ENCODE results near the gene GALNT15.

The GALNT15 gene

GRCh38 chr3:16183082-16183481 is 8.6 kb downstream of the GALNT15 start:
- Histone ChIP-seq H3K27ac (ENCODE audit: low read depth, low read length, poor library complexity, severe bottlenecking) (no peak overlapping the region), H2AFZ (ENCODE audit: low read length) (no peak overlapping the region), H3K9me3 (ENCODE audit: low read length) (no peaks in the 10 kb centered on the region), H3K36me3 (ENCODE audit: insufficient read depth, low read length) (no peaks in the 10 kb centered on the region), H3K27me3 (ENCODE audit: insufficient read depth, low read length) (no peaks in the 10 kb centered on the region), H3K4me3 (ENCODE audit: low read depth, low read length, poor library complexity, severe bottlenecking) (no peak overlapping the region), H3K9ac (ENCODE audit: low read length) (no peak overlapping the region), H3K4me1 (ENCODE audit: insufficient read depth, low read length, severe bottlenecking) (no peaks in the 10 kb centered on the region), H3K9me2 (ENCODE audit: low read depth, low read length) (no peaks in the 10 kb centered on the region), H3K4me2 (ENCODE audit: low read length) (no peak overlapping the region), H3F3A (ENCODE audit: insufficient read depth, low read length) (no peaks in the 10 kb centered on the region), H3K79me2 (ENCODE audit: insufficient read depth, low read length) (no peaks in the 10 kb centered on the region), H4K20me1 (ENCODE audit: insufficient read depth, low read length) (no peaks in the 10 kb centered on the region)
- TF ChIP-seq CTCF (IDR thresholded peaks at IDR 0.05; ENCODE audit: low read length), result no peak
- TF ChIP-seq EZH2 (IDR thresholded peaks at IDR 0.05; ENCODE audit: borderline replicate concordance, low read length), result no peak

DNA sequence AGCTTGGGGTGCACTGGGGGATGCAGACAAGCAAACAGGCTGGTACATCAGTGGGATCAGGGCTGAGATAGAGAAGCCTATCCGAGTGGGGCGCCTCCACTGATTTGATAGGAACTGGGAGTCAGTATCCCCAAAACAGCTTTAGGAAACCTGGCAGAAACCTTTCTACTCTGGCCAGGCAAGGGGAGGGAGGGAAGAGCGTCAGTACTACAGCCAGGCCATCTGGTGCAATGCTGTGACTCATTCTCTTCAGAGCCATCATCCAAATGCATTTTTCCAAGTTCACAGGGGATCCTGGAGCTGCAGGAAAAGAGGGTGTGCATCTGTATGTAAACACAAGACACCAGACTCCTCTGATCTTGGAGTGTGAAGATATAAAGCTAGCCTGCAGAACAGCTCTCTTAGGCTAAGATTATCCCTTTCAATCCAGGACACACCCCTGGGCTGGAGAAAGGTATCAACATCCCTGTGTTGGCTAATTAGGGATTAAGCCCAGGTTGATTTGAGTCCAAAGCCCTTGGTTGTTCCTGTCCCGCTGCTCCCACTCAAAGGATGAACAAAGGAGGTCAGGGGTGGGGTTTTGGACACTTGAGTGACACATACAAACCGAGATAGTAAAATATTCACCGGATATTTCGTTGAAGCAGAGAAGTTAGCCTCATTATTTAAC is 9.3 kb downstream of the GALNT15 start:
- Histone ChIP-seq H2AFZ (ENCODE audit: low read length) (no peak overlapping the region), H3K36me3 (ENCODE audit: insufficient read depth, low read length) (no peaks in the 10 kb centered on the region), H3K79me2 (ENCODE audit: insufficient read depth, low read length) (no peaks in the 10 kb centered on the region), H3K9me2 (ENCODE audit: low read depth, low read length) (no peaks in the 10 kb centered on the region), H3K4me1 (ENCODE audit: insufficient read depth, low read length, severe bottlenecking) (no peaks in the 10 kb centered on the region), H3K27ac (ENCODE audit: low read depth, low read length, poor library complexity, severe bottlenecking) (no peak overlapping the region), H3K9me3 (ENCODE audit: low read length) (no peaks in the 10 kb centered on the region), H3K4me3 (ENCODE audit: low read depth, low read length, poor library complexity, severe bottlenecking) (no peak overlapping the region), H3F3A (ENCODE audit: insufficient read depth, low read length) (no peaks in the 10 kb centered on the region), H3K9ac (ENCODE audit: low read length) (no peak overlapping the region), H3K4me2 (ENCODE audit: low read length) (no peak overlapping the region), H4K20me1 (ENCODE audit: insufficient read depth, low read length) (no peaks in the 10 kb centered on the region), H3K27me3 (ENCODE audit: insufficient read depth, low read length) (no peaks in the 10 kb centered on the region)
- TF ChIP-seq CTCF (IDR thresholded peaks at IDR 0.05; ENCODE audit: low read length), result no peak
- TF ChIP-seq EZH2 (IDR thresholded peaks at IDR 0.05; ENCODE audit: borderline replicate concordance, low read length), result no peak

DNA sequence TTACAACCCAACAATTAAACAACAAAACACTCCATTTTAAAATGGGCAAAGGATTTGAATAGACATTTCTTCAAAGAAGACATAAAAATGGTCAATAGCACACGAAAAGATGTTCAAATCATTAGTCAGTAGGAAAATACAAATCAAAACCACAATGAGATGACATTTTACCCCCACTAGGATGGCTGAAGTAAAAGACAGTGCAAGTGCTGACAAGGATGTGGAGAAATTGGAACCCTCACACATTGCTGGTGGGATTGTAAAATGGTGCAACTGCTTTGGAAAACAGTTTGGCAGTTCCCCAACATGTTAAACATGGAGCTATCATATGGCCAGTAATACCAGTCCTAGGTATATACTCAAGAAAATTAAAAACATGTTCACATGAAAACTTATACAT is 11.6 kb downstream of the GALNT15 start:
- Histone ChIP-seq H3K4me2 (ENCODE audit: low read length) (no peak overlapping the region), H4K20me1 (ENCODE audit: insufficient read depth, low read length) (no peaks in the 10 kb centered on the region), H3K9ac (ENCODE audit: low read length) (no peak overlapping the region), H3K27ac (ENCODE audit: low read depth, low read length, poor library complexity, severe bottlenecking) (no peak overlapping the region), H3K27me3 (ENCODE audit: insufficient read depth, low read length) (peaks cover 3% of the 10 kb centered on the region; the same call in 1 of the 2 replicates), H3K79me2 (ENCODE audit: insufficient read depth, low read length) (no peaks in the 10 kb centered on the region), H3K36me3 (ENCODE audit: insufficient read depth, low read length) (no peaks in the 10 kb centered on the region), H3K4me3 (ENCODE audit: low read depth, low read length, poor library complexity, severe bottlenecking) (no peak overlapping the region), H3K4me1 (ENCODE audit: insufficient read depth, low read length, severe bottlenecking) (no peaks in the 10 kb centered on the region), H3F3A (ENCODE audit: insufficient read depth, low read length) (no peaks in the 10 kb centered on the region), H3K9me2 (ENCODE audit: low read depth, low read length) (no peaks in the 10 kb centered on the region), H3K9me3 (ENCODE audit: low read length) (no peaks in the 10 kb centered on the region), H2AFZ (ENCODE audit: low read length) (no peak overlapping the region)
- no peak for TF ChIP-seq EZH2 (IDR thresholded peaks at IDR 0.05; ENCODE audit: borderline replicate concordance, low read length)
- TF ChIP-seq CTCF (IDR thresholded peaks at IDR 0.05; ENCODE audit: low read length), result no peak
